Endothelial cell of umbilical vein (primary cell): Measurements from ENCODE around the gene AASDHPPT. TPM values are rescaled to one million over a fixed set of nuclear protein-coding genes. Genes with fewer than 3 reads are reported as not detected.

ENCODE experiments used
- BruUV-seq: library from RNA; stranded (reverse); fragments of 400-500 nt; replicated peaks from 2 replicates; lab custom pipeline; 2021; lab: Mats Ljungman, UMichigan
- CTCF ChIA-PET: fragments of 300-600, 350-600 bp; sonication (Branson Sonifier 250); formaldehyde crosslinking; loops from one replicate; lab custom pipeline; 2021; ENCODE audit warnings: antibody characterized with exemption, inconsistent platforms; lab: Charles Lee
- POLR2A ChIA-PET: fragments of 300-600, 350-600 bp; sonication (Branson Sonifier 250); formaldehyde crosslinking; loops from one replicate; lab custom pipeline; 2021; ENCODE audit warnings: antibody characterized with exemption, inconsistent platforms; lab: Charles Lee
- DNase-seq: peaks from one replicate; pipeline ENCODE4 v3.0.0-alpha.2; 2011; ENCODE audit warnings: low read depth, low spot score
- FAIRE-seq: peaks from 2 replicates; lab custom pipeline; 2011; peaks lifted over from hg19 to GRCh38; lab: Jason Lieb, UNC
- H2AFZ ChIP-seq: 2 replicates; pipeline ENCODE4 v1.6.0; 2012; ENCODE audit warnings: low read depth, low read length, control low read depth, inconsistent platforms
- H3K27ac ChIP-seq: 2 replicates; pipeline ENCODE4 v1.5.1; 2011; ENCODE audit warnings: low read depth, mild to moderate bottlenecking, control low read depth, low read length, moderate library complexity; ENCODE audit not compliant: insufficient read depth
- H3K27me3 ChIP-seq, 2 experiments: 2 replicates each; pipeline versions ENCODE4 v1.6.0 to v1.6.1; 2011; ENCODE audit warnings: low read length in 2 of 2, mixed read lengths in 1 of 2; ENCODE audit not compliant: control insufficient read depth in 2 of 2, insufficient read depth in 2 of 2
- H3K36me3 ChIP-seq, 2 experiments: 2 replicates in 1 of 2; 3 replicates in 1 of 2; pipeline ENCODE4 v1.5.1; 2011; ENCODE audit warnings: low read length in 2 of 2, mild to moderate bottlenecking in 1 of 2, moderate library complexity in 1 of 2; ENCODE audit not compliant: control insufficient read depth in 2 of 2, insufficient read depth in 2 of 2; ENCODE audit errors: extremely low read depth in 1 of 2
- H3K4me1 ChIP-seq: 3 replicates; pipeline ENCODE4 v1.5.1; 2011; ENCODE audit warnings: mild to moderate bottlenecking, low read length; ENCODE audit not compliant: control insufficient read depth, insufficient read depth; ENCODE audit errors: extremely low read depth
- H3K4me2 ChIP-seq: 2 replicates; pipeline ENCODE4 v1.6.1; 2011; ENCODE audit warnings: low read length, control low read depth, mixed read lengths; ENCODE audit not compliant: insufficient read depth
- H3K4me3 ChIP-seq, 3 experiments: fragments of 200-600 bp in 1 of 3; sonication (generic), shearing (Covaris generic) in 1 of 3; replicated peaks in 1 of 3; 2 replicates each; pipeline ENCODE4 v1.5.1; 2011 to 2016; ENCODE audit warnings: control low read depth in 3 of 3, low read length in 3 of 3, mild to moderate bottlenecking in 2 of 3, inconsistent platforms in 1 of 3, low read depth in 1 of 3, moderate library complexity in 1 of 3; ENCODE audit not compliant: insufficient read depth in 1 of 3
- H3K79me2 ChIP-seq: 2 replicates; pipeline ENCODE4 v1.6.0; 2012; ENCODE audit warnings: low read length, inconsistent platforms; ENCODE audit not compliant: control insufficient read depth, insufficient read depth
- H3K9ac ChIP-seq: replicated peaks from 2 replicates; pipeline ENCODE3; 2011; ENCODE audit warnings: low read length, control low read depth; ENCODE audit not compliant: insufficient read depth; ENCODE audit errors: extremely low read depth
- H3K9me1 ChIP-seq: replicated peaks from 3 replicates; pipeline ENCODE4 v1.6.0; 2011; ENCODE audit warnings: mild to moderate bottlenecking, low read length; ENCODE audit not compliant: control insufficient read depth, insufficient read depth; ENCODE audit errors: extremely low read depth
- H3K9me3 ChIP-seq: replicated peaks from 2 replicates; pipeline ENCODE4 v1.5.1; 2012; ENCODE audit warnings: low read length, inconsistent platforms; ENCODE audit not compliant: control insufficient read depth, insufficient read depth
- H4K20me1 ChIP-seq: replicated peaks from 2 replicates; pipeline ENCODE3; 2011; ENCODE audit warnings: mild to moderate bottlenecking, low read length; ENCODE audit not compliant: control insufficient read depth, insufficient read depth; ENCODE audit errors: extremely low read depth
- CTCF ChIP-seq, 2 donors: IDR thresholded peaks; 1 replicate in 1 of 2; 2 replicates in 1 of 2; pipeline ENCODE4 v1.5.1; 2011; ENCODE audit warnings: low read length in 2 of 2, mild to moderate bottlenecking in 2 of 2, moderate library complexity in 2 of 2, control low read depth in 1 of 2, inconsistent platforms in 1 of 2, low read depth in 1 of 2; ENCODE audit not compliant: insufficient read depth in 1 of 2; ENCODE audit errors: extremely low read depth in 1 of 2
- EZH2 ChIP-seq: IDR thresholded peaks from 2 replicates; pipeline ENCODE4 v1.6.1; 2012; ENCODE audit warnings: borderline replicate concordance, low read depth, mild to moderate bottlenecking, moderate library complexity, low read length, inconsistent platforms; ENCODE audit not compliant: severe bottlenecking
- FOS ChIP-seq: IDR thresholded peaks from 2 replicates; pipeline ENCODE4 v1.6.1; 2011; ENCODE audit warnings: mild to moderate bottlenecking, low read length, moderate library complexity, borderline replicate concordance; ENCODE audit not compliant: insufficient read depth
- GATA2 ChIP-seq: IDR thresholded peaks from 2 replicates; pipeline ENCODE4 v1.7.0; 2011; ENCODE audit warnings: low read depth, mild to moderate bottlenecking, moderate library complexity, mixed read lengths, low read length; ENCODE audit not compliant: insufficient read length, insufficient read depth
- JUN ChIP-seq: IDR thresholded peaks from 2 replicates; pipeline ENCODE4 v1.6.1; 2011; ENCODE audit warnings: borderline replicate concordance, low read depth; ENCODE audit not compliant: insufficient read length, insufficient read depth
- MAX ChIP-seq: IDR thresholded peaks from 2 replicates; pipeline ENCODE4 v1.6.1; 2011; ENCODE audit not compliant: insufficient read depth, insufficient read length
- POLR2A ChIP-seq: IDR thresholded peaks from 2 replicates; pipeline ENCODE4 v1.6.1; 2012; ENCODE audit warnings: low read depth, mild to moderate bottlenecking, control low read depth, low read length
- POLR2AphosphoS5 ChIP-seq: IDR thresholded peaks from 2 replicates; pipeline ENCODE4 v1.6.1; 2012; ENCODE audit warnings: low read depth, mild to moderate bottlenecking, control low read depth, low read length, moderate library complexity; ENCODE audit not compliant: insufficient read depth
- dilution Hi-C: fragments of 300-500 bp; cut with MboI; formaldehyde crosslinking; loops from one replicate; pipeline ENCODE4 v1.15.0; 2019; ENCODE audit warnings: low sequenced_read_pairs; ENCODE audit not compliant: extremely low pct_ligation_motif_present
- intact Hi-C: fragments of 100-400 bp; cut with micrococcal nuclease; formaldehyde crosslinking; loops from one replicate; pipeline ENCODE4 v1.10.0; 2022
- polyA plus RNA-seq, 4 experiments: library from polyadenylated mRNA; depleted of rRNA in 3 of 4; stranded (reverse) in 3 of 4; unstranded in 1 of 4; fragments of >200 nt; gene quantifications; 2 replicates each; pipeline versions ENCODE4 v1.2.1 to v1.2.3, GENCODE V29; 2011 to 2012; ENCODE audit warnings: missing spikeins in 1 of 4
- total RNA-seq: library from RNA; stranded (reverse); gene quantifications from 2 replicates; pipeline ENCODE4 v1.2.3, GENCODE V29; 2021

AASDHPPT gene
- total and polyA plus RNA-seq, 2 donors (not counting 3 experiments of a cell fraction or from before 2014, with no cell fraction given) = 14.3 to 34.2 TPM

- Histone ChIP-seq H3K36me3 (no peaks in the 10 kb centered on the region), H3K79me2 (no peaks in the 10 kb centered on the region), H3K27me3 (no peaks in the 10 kb centered on the region), H3K9me3 (no peaks in the 10 kb centered on the region), H3K4me3 (no peak overlapping the region), H3K4me1 (no peaks in the 10 kb centered on the region), H3K27ac (no peak overlapping the region), H3K9ac (no peak overlapping the region), H3K9me1 (no peaks in the 10 kb centered on the region), H4K20me1 (no peaks in the 10 kb centered on the region), H3K4me2 (no peak overlapping the region), H2AFZ (no peak overlapping the region)
- no peak for TF ChIP-seq POLR2AphosphoS5
- no peak for TF ChIP-seq GATA2
- TF ChIP-seq CTCF (IDR thresholded peaks at IDR 0.05; ENCODE audit: extremely low read depth in 1 of 2, insufficient read depth in 1 of 2, low read depth in 1 of 2, low read length in 2 of 2) = no peak
- no peak for TF ChIP-seq POLR2A
- no peak for TF ChIP-seq FOS
- no peak for TF ChIP-seq JUN
- no peak for TF ChIP-seq EZH2
- TF ChIP-seq MAX = no peak
- dilution Hi-C loops = no loop called here
- ChIA-PET POLR2A (no interaction called here), CTCF (no interaction called here)
- intact Hi-C loops = no loop called here
- BruUV-seq = no TSS peak
- FAIRE-seq = no peak
- DNase-seq = no peak
Observed at GRCh38 chr11:106121570-106122320, 44.3 kb downstream of the AASDHPPT start.
